ENCODE results near the gene ZNF280C. TPM values are rescaled to one million over a fixed set of nuclear protein-coding genes. Genes with fewer than 3 reads are reported as not detected.
A peak's percentile ranks its signal among the peaks of the same experiment; 100 is the strongest.

The ZNF280C gene
- total and polyA plus RNA-seq, 11 donors: 0.67 to 2.6 (median 1.7) TPM

DNA sequence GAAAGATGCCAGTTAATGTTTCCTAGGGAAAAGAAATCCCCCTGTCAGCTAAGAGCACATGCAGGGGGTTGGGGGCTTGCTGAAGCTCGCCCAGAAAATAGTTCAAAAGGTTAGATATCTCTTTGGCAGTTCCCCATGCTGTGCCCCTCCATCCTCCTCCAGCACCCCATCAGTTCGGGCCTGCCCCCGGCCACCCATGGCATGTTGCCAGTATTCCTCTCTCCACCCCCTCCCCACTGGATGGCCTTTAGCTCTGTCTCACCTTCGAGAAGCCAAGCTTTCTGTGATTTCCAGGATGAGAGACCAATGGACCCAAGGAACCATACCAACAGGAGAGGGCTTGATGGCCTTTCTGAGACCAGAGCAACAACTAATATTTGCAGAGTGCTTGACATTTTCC, 91.8 kb downstream of the ZNF280C start:
- Histone ChIP-seq H3K27ac (no peak overlapping the region), H3K9me3 (no peaks in the 10 kb centered on the region), H3K4me1 (peaks cover 0 to 33% (median 12%) of the 10 kb centered on the region in 12 donors), H3K36me3 (no peaks in the 10 kb centered on the region), H3K27me3 (no peaks in the 10 kb centered on the region), H3K4me3 (no peak overlapping the region)
- WGBS, 4 donors: 46 to 97% (median 81%) methylated on average over 4 of the region's 4 CpGs
- DNase-seq (no peak), ATAC-seq (no peak)
- TF ChIP-seq CTCF (IDR thresholded peaks at IDR 0.05) (no peak), POLR2A (IDR thresholded peaks at IDR 0.05) (no peak)
- intact Hi-C loops (cut with DNase I): loop anchor here in 3 of 10 donors (10.0 kb wide), 2 partner anchors 52 to 242 kb away; no protein-coding TSS in a partner anchor

- H3K4me3 ChIP-seq: no peak overlapping the region
- H3K36me3 ChIP-seq: no peaks in the 10 kb centered on the region
- no peak overlapping the region for H3K27ac ChIP-seq
- H3K27me3 ChIP-seq: no peaks in the 10 kb centered on the region
- no peaks in the 10 kb centered on the region for H3K9me3 ChIP-seq
- ATAC-seq (no peak), DNase-seq (no peak)
- H3K4me1 ChIP-seq: peaks cover 0 to 33% (median 12%) of the 10 kb centered on the region in 12 donors
- TF ChIP-seq CTCF (IDR thresholded peaks at IDR 0.05) (no peak), POLR2A (IDR thresholded peaks at IDR 0.05) (no peak)
- intact Hi-C loops (cut with DNase I): loop anchor here in 3 of 10 donors (10.0 kb wide), 2 partner anchors 52 to 242 kb away; no protein-coding TSS in a partner anchor
Measured at GRCh38 chrX:130176354-130176776, 92.3 kb downstream of the ZNF280C start.

DNA sequence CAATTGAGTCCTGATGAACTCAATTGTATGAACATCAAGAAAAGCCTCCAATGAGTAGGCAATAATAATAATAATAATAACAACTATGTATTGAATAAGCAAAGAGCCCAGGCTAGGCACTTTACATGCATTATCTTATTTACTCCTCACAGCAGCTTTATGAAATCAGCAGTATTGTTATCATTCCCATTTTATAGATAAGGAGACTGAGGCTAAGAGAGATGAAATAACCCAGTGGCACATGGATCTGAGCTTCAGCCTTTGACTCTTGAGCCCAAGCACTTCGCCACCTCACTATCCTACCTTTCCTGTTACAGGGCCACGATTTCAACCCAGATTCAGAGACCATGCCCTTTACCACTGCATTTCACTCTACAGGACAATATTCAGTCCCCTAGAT, 93.8 kb downstream of the ZNF280C start:
- Histone ChIP-seq H3K4me3 (no peak overlapping the region), H3K27me3 (no peaks in the 10 kb centered on the region), H3K27ac (peak overlapping the region in 5 of 12 donors; percentile 49 to 85 (median 83)), H3K36me3 (no peaks in the 10 kb centered on the region), H3K9me3 (no peaks in the 10 kb centered on the region), H3K4me1 (peaks cover 0 to 35% (median 12%) of the 10 kb centered on the region in 12 donors)
- ATAC-seq: no peak
- intact Hi-C loops (cut with DNase I): loop anchor here in 4 of 10 donors (5.0 to 10.0 kb wide), 3 partner anchors 50 to 240 kb away; no protein-coding TSS in a partner anchor
- no peak for TF ChIP-seq POLR2A (IDR thresholded peaks at IDR 0.05)
- no peak for TF ChIP-seq CTCF (IDR thresholded peaks at IDR 0.05)
- WGBS, 4 donors: 78 to 97% (median 94%) methylated on average over 2 of the region's 2 CpGs
- DNase-seq: no peak

GRCh38 chrX:130174045-130174704, 94.5 kb downstream of the ZNF280C start:
- H3K9me3 ChIP-seq: no peaks in the 10 kb centered on the region
- TF ChIP-seq CTCF (IDR thresholded peaks at IDR 0.05) (no peak), POLR2A (IDR thresholded peaks at IDR 0.05) (no peak)
- peak overlapping the region in 11 of 12 donors; percentile 49 to 85 (median 67) for H3K27ac ChIP-seq
- H3K36me3 ChIP-seq: no peaks in the 10 kb centered on the region
- H3K27me3 ChIP-seq: no peaks in the 10 kb centered on the region
- 34 to 60% (median 39%) methylated on average over 10 of the region's 10 CpGs for WGBS, 4 donors
- peak overlapping the region in 2 of 12 donors; percentile 60 to 62 for H3K4me3 ChIP-seq
- intact Hi-C loops (cut with DNase I): loop anchor here in 4 of 10 donors (5.0 to 10.0 kb wide), 3 partner anchors 49 to 239 kb away; no protein-coding TSS in a partner anchor
- peaks cover 0 to 35% (median 12%) of the 10 kb centered on the region in 12 donors for H3K4me1 ChIP-seq
- peak; percentile 32 to 75 (median 62) for ATAC-seq
- DNase-seq: peak in 4 of 5 donors; percentile 22 to 45 (median 36)

Measured in heart left ventricle (tissue), 16 donors.